Urothelium cell line (cell line): ENCODE data around the gene GARNL3.

ENCODE experiments used
- DNase-seq: peaks from one replicate; pipeline ENCODE4 v3.0.0; 2011; ENCODE audit warnings: low spot score, mixed read lengths
- FAIRE-seq: peaks from 2 replicates; lab custom pipeline; 2011; peaks lifted over from hg19 to GRCh38; lab: Jason Lieb, UNC

Gene GARNL3

DNA sequence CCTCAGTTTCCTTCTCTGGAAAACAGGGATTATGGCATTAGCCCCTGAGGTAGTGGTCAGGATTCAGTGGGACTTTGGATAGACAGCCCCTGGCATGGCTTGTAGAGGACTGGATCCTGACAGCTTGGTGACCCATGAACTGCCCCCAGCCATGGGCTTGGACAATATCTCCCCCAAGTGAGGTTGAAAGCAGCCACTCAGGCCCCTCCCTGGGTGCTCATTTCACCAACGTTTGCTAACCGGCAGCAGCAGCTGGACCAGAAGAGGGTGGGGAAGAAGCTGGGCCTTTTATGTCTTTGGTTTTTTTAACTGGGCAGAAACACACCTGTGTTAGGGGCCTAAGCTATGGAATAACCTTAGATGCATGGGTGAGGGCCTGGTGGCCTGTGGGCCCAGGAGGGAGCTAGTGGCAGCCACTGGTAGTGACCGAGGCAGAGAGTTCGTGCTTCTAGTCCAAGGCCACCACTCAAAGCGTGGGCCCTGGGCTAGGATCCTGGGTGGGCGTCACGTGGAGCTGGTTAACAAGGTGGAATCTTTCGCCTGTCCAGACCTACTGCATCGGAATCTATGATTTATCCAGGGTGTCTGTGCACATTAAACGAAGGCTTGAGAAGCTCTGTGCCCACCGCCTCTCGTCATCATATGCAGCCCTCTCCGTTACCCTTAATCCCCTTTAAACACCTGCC is 134.3 kb downstream of the GARNL3 start:
- DNase-seq: no peak
- no peak for FAIRE-seq

DNA sequence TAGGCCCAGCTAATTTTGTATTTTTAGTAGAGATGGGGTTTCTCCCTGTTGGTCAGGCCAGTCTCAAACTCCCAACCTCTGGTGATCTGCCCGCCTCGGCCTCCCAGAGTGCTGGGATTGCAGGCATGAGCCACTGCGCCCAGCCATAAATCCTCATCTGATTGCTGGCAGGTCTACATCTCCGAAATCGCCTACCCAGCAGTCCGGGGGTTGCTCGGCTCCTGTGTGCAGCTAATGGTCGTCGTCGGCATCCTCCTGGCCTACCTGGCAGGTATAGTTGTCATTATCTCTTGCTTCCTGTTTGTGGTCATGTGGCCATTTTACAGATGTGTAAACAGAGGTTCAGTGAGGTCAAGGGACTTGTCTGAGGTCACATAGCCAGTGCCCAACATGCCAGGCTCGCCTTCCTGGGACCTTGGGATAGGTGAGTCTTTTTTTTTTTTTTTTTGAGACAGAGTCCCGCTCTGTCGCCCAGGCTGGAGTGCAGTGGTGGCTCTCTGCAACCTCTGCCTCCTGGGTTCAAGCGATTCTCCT is 135.2 kb downstream of the GARNL3 start:
- DNase-seq (no peak), FAIRE-seq (no peak)

DNA sequence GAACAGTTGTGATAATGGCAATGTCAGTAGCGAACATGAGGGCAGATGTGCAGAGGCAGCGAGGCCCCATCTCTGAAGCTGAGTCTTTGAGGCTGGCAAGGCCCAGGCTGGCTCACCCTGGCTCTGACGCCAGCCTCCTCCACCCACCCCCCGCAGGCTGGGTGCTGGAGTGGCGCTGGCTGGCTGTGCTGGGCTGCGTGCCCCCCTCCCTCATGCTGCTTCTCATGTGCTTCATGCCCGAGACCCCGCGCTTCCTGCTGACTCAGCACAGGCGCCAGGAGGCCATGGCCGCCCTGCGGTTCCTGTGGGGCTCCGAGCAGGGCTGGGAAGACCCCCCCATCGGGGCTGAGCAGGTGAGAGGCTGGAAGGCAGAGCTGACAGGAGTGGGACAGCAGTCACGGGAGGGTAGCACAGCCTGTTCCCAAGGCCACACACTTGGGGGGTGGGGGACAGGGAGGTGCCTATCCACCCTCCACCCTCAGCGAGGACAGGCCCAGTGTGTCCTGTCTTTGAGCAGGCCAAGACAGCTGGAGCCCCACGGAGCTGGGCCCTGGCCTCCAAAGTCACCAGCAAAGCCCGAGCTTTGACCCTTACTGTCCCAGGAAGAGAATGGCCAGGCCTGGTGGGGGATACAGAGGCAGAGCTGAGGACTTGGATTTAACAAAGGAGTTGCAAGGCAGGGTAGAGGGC is 138.0 kb downstream of the GARNL3 start:
- no peak for DNase-seq
- FAIRE-seq: no peak

DNA sequence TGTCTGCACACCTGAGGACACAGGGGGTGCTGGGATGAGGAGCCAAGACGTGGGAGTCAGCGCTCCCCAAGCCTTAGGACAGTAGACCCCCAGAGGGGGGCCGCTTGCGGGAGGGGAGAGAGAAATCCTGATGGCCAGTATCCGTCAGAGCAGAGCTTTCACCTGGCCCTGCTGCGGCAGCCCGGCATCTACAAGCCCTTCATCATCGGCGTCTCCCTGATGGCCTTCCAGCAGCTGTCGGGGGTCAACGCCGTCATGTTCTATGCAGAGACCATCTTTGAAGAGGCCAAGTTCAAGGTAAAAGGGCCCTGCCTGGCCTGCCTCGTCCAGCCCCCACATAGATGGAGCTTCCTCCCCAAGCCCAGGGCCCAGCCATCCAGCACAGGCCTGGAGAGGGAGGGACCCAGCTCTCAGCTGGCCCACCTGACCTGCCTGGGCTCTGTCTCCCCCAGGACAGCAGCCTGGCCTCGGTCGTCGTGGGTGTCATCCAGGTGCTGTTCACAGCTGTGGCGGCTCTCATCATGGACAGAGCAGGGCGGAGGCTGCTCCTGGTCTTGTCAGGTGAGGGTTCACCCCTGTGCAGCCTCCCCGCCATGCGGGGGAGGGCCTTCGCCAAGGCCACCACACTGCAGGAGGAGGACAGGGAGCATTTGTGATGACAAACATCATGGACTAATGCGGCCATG is 139.1 kb downstream of the GARNL3 start:
- FAIRE-seq: no peak
- DNase-seq: no peak

DNA sequence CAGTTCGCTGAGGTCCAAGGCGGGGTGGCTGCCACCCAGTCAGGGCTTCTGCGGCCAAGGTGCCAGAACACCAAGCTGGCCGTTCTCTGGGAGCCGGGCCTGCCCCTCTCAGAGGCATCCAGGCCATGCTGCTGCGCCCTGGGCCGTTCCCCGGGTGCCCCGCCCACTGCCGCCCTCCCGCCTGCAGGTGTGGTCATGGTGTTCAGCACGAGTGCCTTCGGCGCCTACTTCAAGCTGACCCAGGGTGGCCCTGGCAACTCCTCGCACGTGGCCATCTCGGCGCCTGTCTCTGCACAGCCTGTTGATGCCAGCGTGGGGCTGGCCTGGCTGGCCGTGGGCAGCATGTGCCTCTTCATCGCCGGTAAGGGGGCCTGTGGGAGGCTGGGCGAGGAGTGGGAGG is 140.1 kb downstream of the GARNL3 start:
- FAIRE-seq (no peak), DNase-seq (no peak)

DNA sequence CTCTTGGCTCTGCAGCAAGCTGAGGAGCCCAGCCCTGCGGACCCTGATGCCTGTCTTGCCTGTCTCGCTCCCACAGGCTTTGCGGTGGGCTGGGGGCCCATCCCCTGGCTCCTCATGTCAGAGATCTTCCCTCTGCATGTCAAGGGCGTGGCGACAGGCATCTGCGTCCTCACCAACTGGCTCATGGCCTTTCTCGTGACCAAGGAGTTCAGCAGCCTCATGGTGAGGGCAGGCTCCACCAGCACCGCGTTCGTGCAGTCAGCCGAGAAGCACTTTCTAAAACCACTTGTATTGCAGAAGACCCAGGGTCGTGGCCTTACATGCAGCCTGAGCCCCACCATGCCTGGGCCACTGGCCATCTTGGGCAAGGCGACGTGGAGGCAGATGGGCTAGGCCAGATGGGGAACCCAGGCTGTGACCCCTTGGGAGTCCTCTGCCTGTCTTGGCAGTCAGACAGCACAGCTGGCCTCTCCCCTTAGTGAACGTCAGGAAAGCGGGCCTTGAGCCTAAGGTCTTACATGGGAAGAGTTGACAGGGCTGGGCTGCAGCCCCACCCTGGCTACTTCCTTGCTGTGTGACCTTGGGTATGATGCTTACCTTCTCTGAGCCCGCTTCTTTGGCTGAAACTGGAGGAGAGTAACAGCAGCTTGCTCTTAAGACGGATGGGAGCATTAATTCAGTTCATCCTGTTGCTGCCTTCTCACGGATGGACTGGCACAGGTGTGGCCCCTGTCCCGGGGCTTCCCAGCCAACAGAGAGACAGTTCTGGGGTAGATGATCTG is 141.0 kb downstream of the GARNL3 start:
- no peak for FAIRE-seq
- DNase-seq: no peak

DNA sequence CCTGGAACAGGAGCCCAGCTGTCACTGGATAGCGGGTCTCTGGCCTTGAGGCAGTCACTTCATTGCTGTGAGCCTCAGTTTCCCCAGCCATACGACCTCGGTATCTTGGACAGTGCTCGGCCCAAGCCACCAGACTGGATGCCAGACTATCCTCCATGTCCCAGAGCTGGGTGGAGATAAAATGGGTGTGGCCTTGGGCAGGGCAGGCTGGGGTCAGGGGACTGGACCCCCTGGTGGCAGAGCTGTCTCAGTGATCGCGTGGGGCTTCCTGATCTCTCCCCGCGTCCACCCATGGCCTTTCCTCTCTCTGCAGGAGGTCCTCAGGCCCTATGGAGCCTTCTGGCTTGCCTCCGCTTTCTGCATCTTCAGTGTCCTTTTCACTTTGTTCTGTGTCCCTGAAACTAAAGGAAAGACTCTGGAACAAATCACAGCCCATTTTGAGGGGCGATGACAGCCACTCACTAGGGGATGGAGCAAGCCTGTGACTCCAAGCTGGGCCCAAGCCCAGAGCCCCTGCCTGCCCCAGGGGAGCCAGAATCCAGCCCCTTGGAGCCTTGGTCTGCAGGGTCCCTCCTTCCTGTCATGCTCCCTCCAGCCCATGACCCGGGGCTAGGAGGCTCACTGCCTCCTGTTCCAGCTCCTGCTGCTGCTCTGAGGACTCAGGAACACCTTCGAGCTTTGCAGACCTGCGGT is 142.4 kb downstream of the GARNL3 start:
- FAIRE-seq (no peak), DNase-seq (no peak)

DNA sequence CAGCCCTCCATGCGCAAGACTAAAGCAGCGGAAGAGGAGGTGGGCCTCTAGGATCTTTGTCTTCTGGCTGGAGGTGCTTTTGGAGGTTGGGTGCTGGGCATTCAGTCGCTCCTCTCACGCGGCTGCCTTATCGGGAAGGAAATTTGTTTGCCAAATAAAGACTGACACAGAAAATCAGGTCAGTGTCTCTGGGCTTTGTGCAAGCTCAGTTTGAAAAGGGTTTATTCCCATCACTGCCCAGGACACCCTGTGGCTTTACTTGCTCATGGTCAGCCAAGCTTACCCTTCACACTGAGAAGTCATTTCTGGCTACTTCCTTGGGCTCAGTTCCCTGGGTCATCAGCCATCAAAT is 142.9 kb downstream of the GARNL3 start:
- DNase-seq: no peak
- no peak for FAIRE-seq

DNA sequence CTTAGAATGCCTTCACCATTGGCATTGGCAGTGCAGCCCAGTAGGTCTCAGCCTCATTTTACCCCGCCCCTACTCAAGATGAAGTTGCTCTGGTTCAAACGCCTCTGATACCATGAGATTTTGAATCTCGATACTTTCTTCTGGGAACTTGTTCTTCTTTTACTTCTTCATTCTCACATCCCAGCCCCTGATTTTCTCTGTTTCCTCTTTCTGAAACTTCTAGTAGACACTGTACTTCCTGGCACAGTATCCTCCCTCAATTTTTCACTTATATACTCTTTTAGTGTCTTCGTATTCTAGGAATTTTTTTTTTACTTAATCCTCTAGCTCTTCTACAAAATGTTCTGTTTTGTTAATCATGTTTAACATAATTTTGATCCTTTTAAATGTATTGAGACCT is 146.5 kb downstream of the GARNL3 start:
- no peak for DNase-seq
- FAIRE-seq: no peak

DNA sequence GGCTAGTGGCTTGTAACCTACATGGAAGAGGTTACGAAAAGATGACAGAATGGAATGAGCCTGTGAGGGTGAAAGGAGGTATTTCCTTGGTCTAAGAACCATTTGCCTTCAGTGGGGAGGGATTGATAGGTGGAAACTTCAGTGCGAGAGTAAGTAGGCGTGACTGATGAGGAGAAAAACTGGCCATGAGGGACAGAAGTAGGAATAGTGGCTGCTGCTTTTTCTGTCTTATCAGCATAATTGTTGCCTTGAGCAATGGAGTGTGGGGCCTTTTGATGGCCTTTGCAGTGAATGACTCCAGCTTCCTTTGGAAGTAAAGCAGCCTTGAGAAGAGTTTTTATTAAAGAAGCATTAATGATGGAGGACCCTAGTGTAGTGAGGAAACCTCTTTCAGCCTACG is 150.6 kb downstream of the GARNL3 start:
- DNase-seq: no peak
- FAIRE-seq: no peak

DNA sequence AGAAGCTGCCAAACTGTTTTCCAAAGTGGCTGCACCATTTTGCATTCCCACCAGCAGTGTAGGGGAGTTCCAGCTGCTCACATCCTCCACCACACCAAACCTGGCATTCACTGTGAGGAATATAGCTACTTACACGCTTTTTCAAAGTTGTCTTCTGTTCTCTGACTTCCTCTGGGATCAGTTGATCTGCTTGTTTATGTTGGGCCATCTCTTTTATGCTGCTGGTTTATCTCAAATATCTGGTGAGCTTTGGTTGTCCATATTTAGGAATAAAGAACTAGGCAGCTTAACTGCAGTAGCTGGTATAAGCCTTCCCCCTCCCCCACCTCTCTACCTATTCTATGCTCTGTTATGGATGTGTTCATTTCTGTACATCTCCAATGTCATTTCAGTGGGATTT is 151.1 kb downstream of the GARNL3 start:
- FAIRE-seq (no peak), DNase-seq (no peak)

DNA sequence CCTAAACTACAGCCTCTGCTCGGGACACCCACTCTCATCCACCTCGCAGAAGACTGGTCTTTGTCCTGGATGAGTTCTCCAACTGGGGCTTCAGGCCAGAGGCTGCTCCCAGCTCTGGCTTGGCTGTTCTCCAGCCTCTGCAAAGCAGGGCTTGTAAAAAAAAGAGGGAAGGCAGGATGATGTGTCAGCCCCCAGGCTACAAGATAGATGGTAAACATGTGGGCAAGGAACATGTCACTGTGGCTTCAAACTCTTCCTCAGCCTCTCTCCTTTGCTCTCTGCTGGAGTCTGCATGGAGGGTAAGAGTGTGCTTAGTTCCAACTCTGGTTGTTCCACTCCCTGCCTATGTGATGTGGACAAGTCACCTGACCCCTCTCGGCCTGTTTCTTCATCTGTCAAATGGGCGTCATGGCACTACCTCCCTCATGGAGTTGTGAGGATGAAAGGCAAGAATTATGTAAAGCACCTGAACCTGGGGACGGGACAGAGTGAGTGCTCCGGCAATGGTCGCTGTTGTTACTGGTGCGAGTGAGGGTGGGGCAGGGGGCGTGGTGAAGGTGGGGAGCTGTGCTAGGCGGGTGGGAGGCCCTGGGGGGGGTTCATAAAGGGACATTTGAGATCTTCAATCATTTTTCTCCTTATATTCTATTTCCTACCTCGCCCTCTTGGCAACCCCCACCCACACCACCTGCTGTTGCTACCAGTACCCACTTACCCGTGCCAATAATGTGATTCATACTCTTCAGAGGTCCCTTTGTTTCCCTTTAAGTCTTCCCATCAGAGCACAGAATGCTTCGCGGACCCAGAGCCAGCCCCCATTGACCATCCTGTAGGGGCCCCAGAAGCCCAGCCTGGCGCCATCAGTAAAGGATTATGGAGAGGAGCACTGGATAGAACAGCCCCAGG is 152.8 kb downstream of the GARNL3 start:
- no peak for FAIRE-seq
- peak; percentile 35 for DNase-seq

DNA sequence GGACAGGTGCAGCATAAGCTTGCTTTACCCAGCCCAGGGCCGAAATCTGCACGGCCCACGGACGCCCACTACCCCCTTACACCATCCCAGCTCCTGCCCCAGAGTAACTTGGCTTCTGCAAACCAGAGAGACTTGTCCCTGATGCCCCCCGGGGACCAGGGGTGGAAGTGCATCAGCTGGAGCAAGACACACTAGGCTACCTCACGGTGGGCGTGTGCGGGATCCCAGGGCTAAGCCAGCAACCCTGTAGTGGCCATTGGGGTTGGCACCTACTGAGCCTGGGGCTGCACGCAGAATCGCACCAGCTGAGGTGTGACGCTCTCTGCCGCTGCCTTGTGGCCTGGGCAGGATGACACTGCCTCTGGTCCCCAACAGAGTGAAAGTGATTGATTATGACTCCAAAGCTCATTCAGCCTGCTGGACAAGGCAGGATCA is 153.5 kb downstream of the GARNL3 start:
- FAIRE-seq: no peak
- DNase-seq: peak; percentile 31

DNA sequence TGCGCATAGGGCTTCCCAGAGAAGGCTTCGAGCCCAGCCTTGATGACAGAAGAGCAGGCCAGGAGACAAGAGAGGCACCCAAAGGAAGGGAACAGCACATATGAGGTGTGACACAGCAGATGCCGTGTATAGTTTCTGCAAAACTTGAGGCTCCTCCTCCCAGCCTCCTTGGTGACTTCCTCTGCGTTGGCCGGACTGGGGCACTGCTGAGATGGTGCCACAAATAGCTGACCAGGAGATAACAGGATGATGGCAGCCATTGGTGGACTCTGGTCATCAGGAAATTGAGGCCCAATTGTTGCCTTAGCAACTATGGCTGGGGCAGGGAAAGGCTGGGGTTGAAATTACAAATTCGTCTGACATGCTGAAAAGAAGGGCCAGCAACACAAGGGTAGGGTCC is 154.8 kb downstream of the GARNL3 start:
- DNase-seq (no peak), FAIRE-seq (no peak)

DNA sequence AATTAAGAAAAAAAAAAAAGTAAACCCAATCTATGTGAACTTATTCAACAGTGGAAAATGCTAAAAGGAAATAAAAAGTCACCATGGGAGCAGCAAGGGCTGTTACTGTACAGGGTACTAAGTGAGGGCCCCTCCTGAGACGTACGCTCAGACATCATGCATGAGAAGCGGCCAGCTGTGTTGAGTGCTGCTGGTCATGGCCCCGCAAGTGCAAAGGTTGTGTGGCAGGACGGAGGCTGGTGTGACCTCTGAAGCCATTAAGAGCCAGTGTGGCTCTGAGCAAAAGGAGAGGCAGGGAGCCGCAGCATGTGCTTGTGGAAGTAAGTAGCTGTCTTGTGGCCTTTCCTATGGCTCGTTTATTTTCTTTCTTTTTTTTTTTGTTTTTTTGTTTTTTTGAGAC is 156.5 kb downstream of the GARNL3 start:
- FAIRE-seq (no peak), DNase-seq (no peak)

DNA sequence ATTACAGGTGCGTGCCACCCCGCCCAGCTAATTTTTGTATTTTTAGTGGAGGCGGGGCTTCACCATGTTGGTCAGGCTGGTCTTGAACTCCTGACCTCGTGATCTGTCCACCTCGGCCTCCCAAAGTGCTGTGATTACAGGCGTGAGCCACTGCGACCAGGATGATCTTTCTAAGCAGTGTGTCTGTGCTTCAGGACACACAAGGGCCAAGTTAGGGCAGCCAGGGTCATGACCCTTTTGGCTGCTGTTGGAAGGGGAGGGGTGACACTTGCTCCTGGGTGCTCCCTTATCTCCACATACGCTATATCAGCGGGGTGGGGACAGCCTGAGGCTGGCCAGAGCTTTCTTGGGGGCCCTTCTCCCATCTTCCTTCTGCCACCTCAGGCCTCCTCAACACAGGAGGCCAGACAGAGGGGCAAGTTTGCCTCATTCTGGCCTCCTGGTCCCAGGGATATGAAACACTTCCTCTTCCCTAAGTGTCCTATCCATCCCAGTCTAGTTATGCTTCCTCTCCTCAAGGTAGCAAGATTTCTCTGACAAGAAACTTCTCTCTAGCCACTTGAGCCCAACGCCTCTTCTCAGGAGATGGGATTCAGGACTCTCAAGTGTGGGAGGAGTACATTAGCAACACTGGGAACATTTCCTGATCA is 157.7 kb downstream of the GARNL3 start:
- DNase-seq: no peak
- no peak for FAIRE-seq

DNA sequence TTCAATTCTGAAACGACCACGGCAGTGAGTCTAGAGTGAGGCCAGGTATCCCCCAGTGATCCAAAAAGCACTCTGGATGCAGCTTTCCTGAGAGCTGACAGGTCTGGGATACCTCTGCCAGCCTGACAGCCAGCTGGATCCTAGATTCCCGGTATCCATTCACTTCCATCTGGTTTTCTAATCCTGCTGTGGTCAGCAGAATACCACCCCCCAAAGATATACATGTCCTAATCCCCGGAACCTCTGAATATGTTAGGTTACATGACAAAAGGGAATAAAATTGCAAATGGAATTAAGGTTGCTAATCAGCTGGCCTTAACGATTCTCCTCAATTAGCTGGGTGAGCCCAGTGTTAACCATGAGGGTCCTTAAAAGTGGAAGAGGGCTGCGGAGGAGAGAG is 158.2 kb downstream of the GARNL3 start:
- FAIRE-seq (no peak), DNase-seq (no peak)

DNA sequence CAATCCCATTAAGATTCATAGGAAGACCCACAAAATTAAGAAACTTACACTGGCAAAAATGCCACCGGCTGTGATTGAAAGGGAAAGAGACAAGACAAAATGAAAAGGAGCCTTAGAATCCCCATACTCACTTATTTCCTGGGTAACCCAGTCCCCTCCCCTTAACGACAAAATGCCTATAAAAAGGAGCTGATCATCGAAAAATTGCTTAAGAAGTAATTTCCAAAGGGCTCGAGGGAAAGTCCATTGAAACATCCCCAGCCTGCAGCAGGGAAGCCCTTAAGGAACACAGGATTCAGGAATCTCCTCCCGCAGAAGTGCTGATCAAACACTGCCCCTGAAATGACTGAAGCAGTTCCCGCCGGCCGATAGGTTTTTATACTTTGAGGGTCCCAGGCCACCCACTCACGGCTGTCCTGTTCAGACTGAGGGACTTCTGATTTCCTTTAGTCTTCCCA is 158.9 kb downstream of the GARNL3 start:
- FAIRE-seq (no peak), DNase-seq (no peak)
